GM12878 (cell line): ENCODE measurements around the gene MTF1. TPM values are rescaled to one million over a fixed set of nuclear protein-coding genes. Genes with fewer than 3 reads are reported as not detected.
A peak's percentile ranks its signal among the peaks of the same experiment; 100 is the strongest.

ENCODE experiments used
- ATAC-seq: fragments of 200-7000 bp; cut with Tn5 transposase; 3 replicates; pipeline ENCODE4 v1.9.1; 2020; ENCODE audit warnings: mild to moderate bottlenecking, moderate library complexity
- BruUV-seq: library from RNA; stranded (reverse); fragments of 400-500 nt; replicated peaks from 2 replicates; lab custom pipeline; 2021; lab: Mats Ljungman, UMichigan
- CTCF ChIA-PET: fragments of 300-600 bp; sonication (Branson Sonifier 250); formaldehyde crosslinking; extraction: SDS; loops from one replicate; lab custom pipeline; 2021; ENCODE audit warnings: inconsistent platforms; lab: Yijun Ruan, JAX
- POLR2A ChIA-PET: fragments of 350-600 bp; formaldehyde crosslinking; extraction: SDS; loops from one replicate; lab custom pipeline; 2021; ENCODE audit warnings: inconsistent platforms; lab: Charles Lee
- RAD21 ChIA-PET: fragments of 300-600 bp; sonication (Branson Sonifier 250); formaldehyde crosslinking; loops from one replicate; lab custom pipeline; 2023; ENCODE audit warnings: antibody characterized with exemption; ENCODE audit not compliant: unreplicated experiment; lab: Charles Lee
- SMC1A ChIA-PET: fragments of 300-600 bp; sonication (Branson Sonifier 250); formaldehyde crosslinking; loops from one replicate; lab custom pipeline; 2023; ENCODE audit not compliant: unreplicated experiment, uncharacterized antibody; lab: Charles Lee
- DNase-seq: peaks from one replicate; pipeline ENCODE4 v3.0.0-alpha.2; 2011; ENCODE audit warnings: low read depth, low spot score
- FAIRE-seq: peaks from 3 replicates; lab custom pipeline; 2011; peaks lifted over from hg19 to GRCh38; lab: Jason Lieb, UNC
- H2AFZ ChIP-seq: 2 replicates; pipeline ENCODE4 v1.6.0; 2011; ENCODE audit warnings: low read depth, low read length, control low read depth; ENCODE audit not compliant: control insufficient read depth
- H3K27ac ChIP-seq: 2 replicates; pipeline ENCODE4 v1.5.1; 2011; ENCODE audit warnings: control low read depth; ENCODE audit not compliant: control insufficient read depth, insufficient read depth
- H3K27me3 ChIP-seq, 2 experiments: replicated peaks in 1 of 2; 2 replicates each; pipeline versions ENCODE4 v1.6.0 to v1.6.1; 2011; ENCODE audit warnings: low read length in 1 of 2; ENCODE audit not compliant: control insufficient read depth in 2 of 2, insufficient read depth in 2 of 2
- H3K36me3 ChIP-seq, 2 experiments: 2 replicates each; pipeline ENCODE4 v1.5.1; 2011; ENCODE audit warnings: low read length in 1 of 2; ENCODE audit not compliant: control insufficient read depth in 2 of 2, insufficient read depth in 2 of 2
- H3K4me1 ChIP-seq: 2 replicates; pipeline ENCODE4 v1.6.1; 2011; ENCODE audit warnings: mild to moderate bottlenecking, low read length, moderate library complexity, mixed read lengths; ENCODE audit not compliant: control insufficient read depth, insufficient read depth
- H3K4me2 ChIP-seq: 2 replicates; pipeline ENCODE4 v1.6.0; 2011; ENCODE audit warnings: control low read depth; ENCODE audit not compliant: control insufficient read depth, insufficient read depth
- H3K4me3 ChIP-seq: fragments of 200-600 bp; sonication (generic); 2 replicates; pipeline ENCODE4 v1.5.1; 2016
- H3K79me2 ChIP-seq: 2 replicates; pipeline ENCODE4 v1.6.0; 2011; ENCODE audit warnings: low read length; ENCODE audit not compliant: control insufficient read depth, insufficient read depth
- H3K9ac ChIP-seq: 2 replicates; pipeline ENCODE4 v1.8.0; 2011; ENCODE audit warnings: low read length, control low read depth, mixed read lengths; ENCODE audit not compliant: control insufficient read depth, insufficient read depth
- H3K9me3 ChIP-seq: replicated peaks from 3 replicates; pipeline ENCODE4 v1.5.1; 2011; ENCODE audit warnings: mild to moderate bottlenecking, low read length; ENCODE audit not compliant: control insufficient read depth, insufficient read depth
- H4K20me1 ChIP-seq: 2 replicates; pipeline ENCODE4 v1.6.0; 2011; ENCODE audit not compliant: control insufficient read depth, insufficient read depth
- BCL3 ChIP-seq: IDR thresholded peaks from 2 replicates; pipeline ENCODE4 v1.6.1; 2011; ENCODE audit warnings: borderline replicate concordance, low read depth, mild to moderate bottlenecking, moderate library complexity, low read length; ENCODE audit not compliant: insufficient read depth, poor library complexity, severe bottlenecking
- BMI1 ChIP-seq: fragments of 450-650 bp; IDR thresholded peaks from 2 replicates; pipeline ENCODE4 v1.6.1; 2016; ENCODE audit warnings: mild to moderate bottlenecking, moderate library complexity, borderline replicate concordance
- CBX5 ChIP-seq: sonication (generic); IDR thresholded peaks from 2 replicates; pipeline ENCODE4 v1.6.1; 2016; ENCODE audit warnings: low read depth, moderate library complexity, mild to moderate bottlenecking, inconsistent platforms
- CEBPB ChIP-seq, 2 experiments: fragments of 150-350 bp in 1 of 2; IDR thresholded peaks; 2 replicates each; pipeline ENCODE4 v1.6.1; 2012 to 2014; ENCODE audit warnings: low read depth in 2 of 2, low read length in 2 of 2, borderline replicate concordance in 1 of 2, inconsistent platforms in 1 of 2
- CTCF ChIP-seq, 3 experiments: IDR thresholded peaks in 2 of 3; conservative IDR thresholded peaks in 1 of 3; 2 replicates each; pipeline ENCODE4 v1.5.1; 2011; ENCODE audit warnings: low read depth in 3 of 3, low read length in 3 of 3, mild to moderate bottlenecking in 3 of 3, control low read depth in 2 of 3, moderate library complexity in 2 of 3, inconsistent platforms in 1 of 3, mixed read lengths in 1 of 3; ENCODE audit not compliant: control insufficient read depth in 2 of 3, insufficient read depth in 1 of 3; ENCODE audit errors: extremely low read depth in 1 of 3
- FOS ChIP-seq: IDR thresholded peaks from 3 replicates; pipeline ENCODE4 v1.6.1; 2011; ENCODE audit warnings: borderline replicate concordance; ENCODE audit not compliant: insufficient read length; ENCODE audit errors: extremely low read depth
- HDGF ChIP-seq: fragments of 450-650 bp; IDR thresholded peaks from 2 replicates; pipeline ENCODE4 v1.6.1; 2016; ENCODE audit warnings: antibody characterized with exemption
- IRF4 ChIP-seq: IDR thresholded peaks from 2 replicates; pipeline ENCODE4 v1.6.1; 2011; ENCODE audit warnings: low read depth, low read length
- NR2F1 ChIP-seq: fragments of 450-650 bp; conservative IDR thresholded peaks from 2 replicates; pipeline ENCODE4 v1.6.1; 2017; ENCODE audit warnings: mild to moderate bottlenecking
- PML ChIP-seq: IDR thresholded peaks from 2 replicates; pipeline ENCODE4 v1.6.1; 2012; ENCODE audit warnings: low read length, inconsistent platforms
- POLR2AphosphoS2 ChIP-seq: IDR thresholded peaks from 2 replicates; pipeline ENCODE4 v1.6.1; 2011; ENCODE audit warnings: low read depth, mild to moderate bottlenecking, low read length, improper control_type of control experiment, moderate library complexity
- RFX5 ChIP-seq: IDR thresholded peaks from 2 replicates; pipeline ENCODE4 v1.6.1; 2011; ENCODE audit warnings: low read depth, low read length, improper control_type of control experiment
- USF2 ChIP-seq: IDR thresholded peaks from 2 replicates; pipeline ENCODE4 v1.6.1; 2011; ENCODE audit warnings: low read depth, low read length, improper control_type of control experiment, borderline replicate concordance
- ZBED1 ChIP-seq: IDR thresholded peaks from 2 replicates; pipeline ENCODE4 v1.6.1; 2016; ENCODE audit warnings: borderline replicate concordance
- ZNF207 ChIP-seq: fragments of 450-650 bp; IDR thresholded peaks from 2 replicates; pipeline ENCODE4 v1.6.1; 2014; ENCODE audit warnings: antibody characterized with exemption, mild to moderate bottlenecking, borderline replicate concordance
- ZZZ3 ChIP-seq: IDR thresholded peaks from 2 replicates; pipeline ENCODE4 v1.6.1; 2011; ENCODE audit warnings: low read depth; ENCODE audit not compliant: control insufficient read depth, insufficient read length
- WGBS: methylation state at CpG from one replicate; pipeline ENCODE4 v1.1.6; 2016; ENCODE audit warnings: low lambda C conversion rate; ENCODE audit not compliant: insufficient replicate concordance, insufficient coverage; ENCODE audit errors: missing lambda C conversion rate; 5-methylcytosine and 5-hydroxymethylcytosine counted together
- in situ Hi-C: fragments of 300-500 bp; cut with MboI; formaldehyde crosslinking; loops from 9 replicates; pipeline ENCODE4 v1.14.3; 2018; ENCODE audit warnings: mixed read lengths
- intact Hi-C: fragments of 100-400 bp; cut with micrococcal nuclease; formaldehyde crosslinking; loops from one replicate; pipeline ENCODE4 v1.14.2; 2022; ENCODE audit not compliant: unreplicated experiment
- polyA plus RNA-seq, 11 experiments: library from polyadenylated mRNA; depleted of rRNA in 4 of 11; unstranded in 6 of 11; stranded (reverse) in 5 of 11; fragments of >200 nt; fragmentation: Nextera tagmentation in 4 of 11; fragmentation: Illumina TruSeq in 1 of 11; extraction: Ambion mirVana in 4 of 11; extraction: Trizol in 1 of 11; gene quantifications; 1 replicate in 1 of 11; 2 replicates in 10 of 11; pipeline versions ENCODE4 v1.2.1 to v1.2.3, GENCODE V29; 2011 to 2016; ENCODE audit warnings: inconsistent platforms in 2 of 11, missing spikeins in 2 of 11, low read depth in 1 of 11
- total RNA-seq, 4 experiments: library from RNA; depleted of rRNA in 3 of 4; stranded (reverse); fragments of >200 nt in 3 of 4; fragmentation: Illumina TruSeq in 1 of 4; extraction: Trizol in 1 of 4; gene quantifications; 2 replicates each; pipeline versions ENCODE4 v1.2.1 to v1.2.3, GENCODE V29; 2013 to 2021

Gene MTF1
- total and polyA plus RNA-seq, 10 of the 15 experiments (the other 5 are each of a cell fraction or from before 2014, with no cell fraction given) = 2.2 to 20.4 (median 6.7) TPM

GRCh38 chr1:37858931-37859506, 373 bp downstream of the MTF1 start:
- CTCF ChIA-PET = interaction anchor here (0.6 to 2.7 kb wide), 36 partner anchors 8 to 380 kb away, joined by 3 to 23 read pairs (median 5); partner anchors contain the start of genes C1orf122, CDCA8, INPP5B and SF3A3
- in situ Hi-C loops (loop anchor here (5.0 kb wide), 1 partner anchor 167 kb away; the partner anchor contains the start of gene CDCA8), intact Hi-C loops (loop anchor here (1.0 to 2.0 kb wide), 2 partner anchors 48 to 166 kb away; partner anchors contain the start of gene CDCA8)
- H3K4me3 ChIP-seq = peak overlapping the region; percentile 96
- peak overlapping the region; percentile 85 for H2AFZ ChIP-seq
- DNase-seq (no peak), FAIRE-seq (peak; percentile 13), ATAC-seq (peak; percentile 7)
- H3K4me2 ChIP-seq = peak overlapping the region; percentile 85
- H3K9me3 ChIP-seq = no peaks in the 10 kb centered on the region
- no peak for TF ChIP-seq ZZZ3
- TF ChIP-seq HDGF = no peak
- TF ChIP-seq CTCF (IDR thresholded peaks at IDR 0.05 in 2 of 3, conservative IDR thresholded peaks at IDR 0.05 in 1 of 3; ENCODE audit: control insufficient read depth in 2 of 3, extremely low read depth in 1 of 3, insufficient read depth in 1 of 3, low read depth in 3 of 3, low read length in 3 of 3) = 0 out of 6 replicates have a peak, but pooled peaks of 1 of the 3 experiments have one; percentile 5
- TF ChIP-seq FOS = no peak
- no peak for TF ChIP-seq BCL3
- no peak for TF ChIP-seq CBX5
- 0 out of 4 replicates have a peak, but pooled peaks of 1 of the 2 experiments have one; percentile 4 for TF ChIP-seq CEBPB (IDR thresholded peaks at IDR 0.05; ENCODE audit: borderline replicate concordance in 1 of 2, low read depth in 2 of 2, low read length in 2 of 2)
- no peak for TF ChIP-seq RFX5
- TF ChIP-seq IRF4 = peak; percentile 18; the same call in 1 of the 2 replicates
- no peak for TF ChIP-seq USF2
- no peak for TF ChIP-seq PML
- peak; percentile 85 for TF ChIP-seq BMI1
- TF ChIP-seq POLR2AphosphoS2 = no peak
- peak; percentile 13; the same call in 1 of the 2 replicates for TF ChIP-seq ZNF207
- TF ChIP-seq NR2F1 = no peak
- TF ChIP-seq ZBED1 = no peak
- BruUV-seq = TSS peak; percentile 64
- RAD21 ChIA-PET = interaction anchor here (0.6 to 2.9 kb wide), 16 partner anchors 9 to 347 kb away, joined by 3 to 19 read pairs (median 4); partner anchors contain the start of genes C1orf122, SF3A3 and YRDC
- H4K20me1 ChIP-seq = no peaks in the 10 kb centered on the region
- H3K27ac ChIP-seq = peak overlapping the region; percentile 88
- peaks cover 34% of the 10 kb centered on the region for H3K79me2 ChIP-seq
- H3K4me1 ChIP-seq = peaks cover 14% of the 10 kb centered on the region
- H3K36me3 ChIP-seq = peaks cover 2 to 13% of the 10 kb centered on the region in 2 experiments; a peak in 3 of 4 replicates
- H3K9ac ChIP-seq = peak overlapping the region; percentile 98
- SMC1A ChIA-PET = interaction anchor here (0.6 to 2.7 kb wide), 13 partner anchors 8 to 168 kb away, joined by 3 to 9 read pairs (median 4); partner anchors contain the start of genes C1orf122, CDCA8 and YRDC
- WGBS = 3% methylated on average over 21 of the region's 21 CpGs
- no peaks in the 10 kb centered on the region for H3K27me3 ChIP-seq
- POLR2A ChIA-PET = interaction anchor here (0.5 to 2.4 kb wide), 10 partner anchors 8 to 1129 kb away, joined by 3 to 17 read pairs (median 4); partner anchors contain the start of genes C1orf122 and YRDC
